Activated T-helper 17 cell treated with anti-CD3 and anti-CD28 coated beads, Interleukin-2, amount 50 U/mL, for 72 hours (primary cell): ENCODE data around the gene FNDC11. TPM values are rescaled to one million over a fixed set of nuclear protein-coding genes. Genes with fewer than 3 reads are reported as not detected.
A peak's percentile ranks its signal among the peaks of the same experiment; 100 is the strongest.

ENCODE experiments used
- ATAC-seq: fragments of 150-1000 bp; cut with Tn5 transposase; replicated peaks from 2 replicates; pipeline ENCODE4 v1.10.0; 2021; ENCODE audit warnings: mild to moderate bottlenecking, moderate library complexity
- H3K27ac Mint-ChIP-seq: one replicate; pipeline ENCODE4 v1.8.0; 2022; ENCODE audit warnings: mixed read lengths
- H3K27me3 Mint-ChIP-seq: one replicate; pipeline ENCODE4 v1.8.0; 2022; ENCODE audit warnings: mixed read lengths
- H3K36me3 Mint-ChIP-seq: one replicate; pipeline ENCODE4 v1.8.0; 2022; ENCODE audit warnings: low read depth, mild to moderate bottlenecking, mixed read lengths
- H3K4me1 Mint-ChIP-seq: one replicate; pipeline ENCODE4 v1.8.0; 2022; ENCODE audit warnings: mixed read lengths
- H3K4me3 Mint-ChIP-seq: one replicate; pipeline ENCODE4 v1.8.0; 2022; ENCODE audit warnings: mild to moderate bottlenecking, mixed read lengths
- H3K9me3 Mint-ChIP-seq: one replicate; pipeline ENCODE4 v1.8.0; 2022; ENCODE audit warnings: mixed read lengths
- total RNA-seq, 2 donors: library from RNA; stranded (reverse); gene quantifications; one replicate each; pipeline ENCODE4 v1.2.3, GENCODE V29; 2022

FNDC11 gene
- total RNA-seq, 2 donors from 2014 or later, result 0.40 TPM; not detected in 1

DNA sequence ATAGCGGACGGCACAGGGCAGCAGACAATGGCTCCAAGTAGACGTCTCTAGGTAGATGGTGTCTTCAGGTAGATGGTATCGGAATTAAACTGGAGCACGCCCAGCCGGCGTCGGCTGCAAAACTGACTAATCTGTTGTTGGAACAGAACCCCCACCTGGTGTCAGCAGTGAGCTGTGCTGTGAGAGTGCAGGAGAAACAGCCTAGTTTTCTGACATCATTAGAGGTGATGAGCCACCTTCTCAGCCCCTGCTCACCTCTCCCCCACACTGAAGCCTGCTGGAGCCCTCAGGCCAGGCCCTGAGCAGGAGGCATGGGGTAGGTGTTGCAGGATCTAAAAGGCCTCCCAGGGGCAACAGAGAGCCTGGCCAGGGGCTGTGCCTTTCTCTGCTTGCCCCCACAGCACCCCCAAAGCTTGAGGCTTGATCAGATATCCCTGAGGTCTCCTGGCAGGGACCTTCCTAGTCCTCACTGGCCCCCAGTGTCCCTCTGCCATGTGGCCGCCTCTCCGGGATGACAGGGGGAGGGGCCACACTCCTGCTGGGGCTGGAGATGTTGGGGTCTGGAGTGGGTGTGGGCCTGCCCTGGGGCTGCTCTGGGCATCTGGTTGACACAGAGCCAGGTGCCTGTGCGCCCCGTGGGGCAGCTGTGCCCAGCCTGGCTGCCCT is 27.0 kb downstream of the FNDC11 start:
- Mint-ChIP-seq H3K36me3 (no peaks in the 10 kb centered on the region), H3K4me1 (no peaks in the 10 kb centered on the region), H3K27ac (no peak overlapping the region), H3K9me3 (no peaks in the 10 kb centered on the region), H3K4me3 (no peak overlapping the region), H3K27me3 (peaks cover 3% of the 10 kb centered on the region)
- peak; percentile 97 for ATAC-seq

DNA sequence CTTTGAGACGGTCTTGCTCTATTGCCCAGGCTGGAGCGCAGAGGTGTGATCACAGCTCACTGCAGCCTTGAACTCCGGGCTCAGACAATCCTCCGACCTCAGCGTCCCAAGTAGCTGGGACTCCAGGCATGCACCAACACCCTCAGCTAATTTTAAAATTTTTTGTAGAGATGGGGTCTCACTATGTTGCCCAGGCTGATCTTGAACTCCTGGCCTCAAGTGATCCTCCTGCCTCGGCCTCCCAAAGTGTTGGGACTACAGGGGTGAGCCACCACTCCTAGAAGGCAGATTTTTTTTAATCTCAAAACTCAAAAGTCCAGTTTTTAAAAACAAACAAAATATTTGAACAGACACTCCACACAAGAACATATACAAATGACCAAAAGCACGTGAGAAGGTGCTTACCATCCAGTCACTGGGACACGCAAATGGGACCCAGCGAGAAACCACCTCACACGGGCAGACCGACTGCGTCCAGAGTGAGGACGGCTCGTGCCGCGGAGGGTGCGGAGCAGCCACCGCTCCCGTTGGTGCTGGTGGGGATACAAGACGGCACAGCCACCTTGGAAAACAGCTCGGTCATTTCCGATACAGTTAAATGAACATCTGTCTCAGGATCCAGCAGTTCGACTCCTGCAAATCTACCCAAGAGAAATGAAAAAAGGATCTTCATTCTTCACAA is 28.6 kb downstream of the FNDC11 start:
- ATAC-seq, result no peak
- no peaks in the 10 kb centered on the region for H3K4me1 Mint-ChIP-seq
- H3K4me3 Mint-ChIP-seq, result no peak overlapping the region
- H3K27ac Mint-ChIP-seq, result no peak overlapping the region
- no peaks in the 10 kb centered on the region for H3K36me3 Mint-ChIP-seq
- H3K27me3 Mint-ChIP-seq, result no peaks in the 10 kb centered on the region
- no peaks in the 10 kb centered on the region for H3K9me3 Mint-ChIP-seq

DNA sequence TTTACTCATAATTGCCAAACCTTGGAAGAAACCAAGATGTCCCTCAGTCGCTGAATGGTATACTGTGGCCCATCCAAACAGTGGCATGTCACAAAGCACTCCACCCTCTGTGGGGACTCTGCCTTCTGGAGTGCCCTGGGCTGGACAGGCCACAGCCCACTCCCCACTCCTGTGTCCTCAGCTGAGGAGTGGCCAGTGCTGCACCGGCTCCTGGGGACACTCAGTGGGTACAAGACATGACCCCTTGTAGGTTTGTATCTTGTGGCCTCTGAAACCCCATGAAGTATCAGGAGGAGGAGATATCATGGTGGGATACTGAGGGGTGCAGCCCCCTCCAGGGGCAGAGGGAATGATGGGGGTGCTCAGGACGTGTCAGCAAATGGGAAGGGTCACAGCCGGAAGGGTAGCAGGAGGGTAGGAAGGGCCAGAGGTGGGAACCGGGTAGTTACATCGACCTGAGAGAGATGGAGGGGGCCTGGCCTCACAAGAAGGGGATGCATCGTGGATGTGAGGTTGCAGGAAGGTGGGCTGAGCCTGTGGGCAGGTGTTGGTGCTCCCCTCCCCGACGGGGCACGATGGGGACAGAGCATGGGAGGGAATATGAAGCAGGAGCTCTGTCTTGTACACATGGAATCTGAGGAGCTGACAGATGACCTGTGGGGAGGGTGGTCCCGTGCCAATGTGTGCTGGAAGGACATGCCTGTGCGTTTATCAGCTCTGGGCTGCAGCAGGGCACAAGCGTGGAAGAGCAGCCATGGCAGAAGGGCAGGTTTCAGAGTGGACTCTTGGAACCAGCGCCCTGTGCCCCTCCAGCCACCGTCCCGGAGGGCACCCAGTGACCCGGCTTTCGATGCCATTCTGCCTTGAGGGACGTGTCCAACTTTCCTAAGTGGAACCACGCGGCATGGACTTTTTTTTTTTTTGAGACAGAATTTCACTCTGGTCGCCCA is 31.9 kb downstream of the FNDC11 start:
- no peaks in the 10 kb centered on the region for H3K9me3 Mint-ChIP-seq
- H3K4me3 Mint-ChIP-seq, result no peak overlapping the region
- H3K4me1 Mint-ChIP-seq, result peaks cover 3% of the 10 kb centered on the region
- H3K27ac Mint-ChIP-seq, result no peak overlapping the region
- peaks cover 24% of the 10 kb centered on the region for H3K36me3 Mint-ChIP-seq
- no peak for ATAC-seq
- H3K27me3 Mint-ChIP-seq, result no peaks in the 10 kb centered on the region

DNA sequence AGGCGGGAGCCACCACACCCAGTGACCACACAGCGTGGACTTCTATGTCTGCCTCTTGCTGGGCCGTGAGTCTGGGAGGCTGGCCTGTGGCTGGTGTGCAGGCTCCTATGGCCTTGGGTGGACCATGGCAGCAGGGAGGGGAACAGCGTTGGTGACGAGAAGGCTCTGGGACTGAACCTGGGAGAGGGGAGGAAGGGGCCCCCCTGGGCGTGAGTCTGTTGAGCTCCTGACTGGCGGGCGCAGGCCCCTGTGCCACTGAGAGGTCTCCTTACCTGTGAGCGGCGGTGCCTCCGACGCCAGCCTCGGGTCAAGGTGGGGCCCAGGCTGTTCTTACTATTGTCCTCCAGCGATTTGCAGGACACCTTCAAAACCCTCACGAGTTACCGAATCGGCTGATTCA is 32.8 kb downstream of the FNDC11 start:
- ATAC-seq, result no peak
- peaks cover 3% of the 10 kb centered on the region for H3K4me1 Mint-ChIP-seq
- no peak overlapping the region for H3K4me3 Mint-ChIP-seq
- no peaks in the 10 kb centered on the region for H3K27me3 Mint-ChIP-seq
- no peaks in the 10 kb centered on the region for H3K9me3 Mint-ChIP-seq
- H3K36me3 Mint-ChIP-seq, result peaks cover 33% of the 10 kb centered on the region
- no peak overlapping the region for H3K27ac Mint-ChIP-seq

- Mint-ChIP-seq H3K27ac (no peak overlapping the region), H3K27me3 (no peaks in the 10 kb centered on the region), H3K4me3 (no peak overlapping the region), H3K9me3 (no peaks in the 10 kb centered on the region), H3K36me3 (peaks cover 33% of the 10 kb centered on the region), H3K4me1 (peaks cover 3% of the 10 kb centered on the region)
- no peak for ATAC-seq
Observed at GRCh38 chr20:63587256-63587655, 33.3 kb downstream of the FNDC11 start.

DNA sequence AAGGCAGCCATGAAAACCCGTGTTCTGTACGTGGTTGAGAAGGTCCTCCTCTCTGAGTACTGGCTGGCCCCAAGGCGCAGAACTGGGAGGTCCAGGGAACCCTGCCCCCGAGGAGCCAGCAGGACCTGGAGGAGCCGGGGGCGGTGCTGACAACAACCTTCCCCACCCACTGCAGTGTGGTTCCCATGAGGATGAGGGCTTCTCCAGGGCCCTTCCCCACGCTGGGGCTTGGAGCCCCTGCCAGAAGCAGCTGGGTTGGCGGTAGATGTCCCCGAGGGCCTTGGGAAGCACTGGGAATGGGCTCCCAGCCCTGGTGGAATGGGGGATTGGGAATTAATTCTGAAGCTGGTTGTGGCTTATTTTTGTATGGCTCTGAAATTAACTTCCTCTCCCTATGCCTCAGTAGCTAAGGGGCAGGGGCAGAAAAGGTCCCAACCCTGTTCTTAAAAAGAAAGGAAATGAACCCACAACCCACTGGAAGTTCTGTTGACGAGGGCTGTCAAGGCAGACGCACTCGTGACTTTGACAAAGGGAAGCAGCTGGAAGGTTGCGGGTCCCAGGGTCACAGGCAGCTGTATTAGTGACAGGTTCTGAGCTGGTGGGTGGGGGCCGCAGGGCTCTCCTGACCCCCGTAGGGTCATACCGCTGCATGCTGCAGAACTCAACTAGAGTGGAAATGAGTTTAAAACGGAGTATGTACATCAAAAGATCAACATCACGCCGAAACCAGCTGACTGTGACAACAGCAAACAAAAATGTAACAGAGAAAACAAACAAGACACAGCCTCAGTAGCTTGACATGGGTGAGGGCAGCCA is 34.0 kb downstream of the FNDC11 start:
- Mint-ChIP-seq H3K27ac (no peak overlapping the region), H3K4me3 (no peak overlapping the region), H3K27me3 (no peaks in the 10 kb centered on the region), H3K9me3 (no peaks in the 10 kb centered on the region), H3K4me1 (peaks cover 3% of the 10 kb centered on the region), H3K36me3 (peaks cover 35% of the 10 kb centered on the region)
- ATAC-seq, result no peak

DNA sequence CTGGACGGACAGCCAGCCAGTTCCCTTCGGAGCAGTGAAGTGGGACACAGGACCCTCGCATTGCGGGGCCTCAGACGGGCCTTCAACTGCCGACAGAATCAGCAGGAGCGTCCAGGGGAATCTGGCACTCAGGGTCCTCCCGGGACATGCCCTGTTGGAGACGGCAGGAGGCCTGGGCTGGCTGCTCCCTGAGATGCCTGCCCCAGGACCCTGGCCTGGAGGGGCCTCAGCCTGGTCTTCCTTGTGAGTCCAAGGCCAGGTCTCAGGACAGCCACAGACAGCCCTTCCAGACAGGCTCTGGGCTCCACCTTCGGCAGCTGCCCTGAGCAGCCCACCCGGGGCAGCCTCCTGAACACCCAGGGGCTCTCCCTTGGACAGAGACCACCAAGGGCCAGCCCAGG is 34.7 kb downstream of the FNDC11 start:
- H3K4me1 Mint-ChIP-seq, result peaks cover 3% of the 10 kb centered on the region
- H3K36me3 Mint-ChIP-seq, result peaks cover 41% of the 10 kb centered on the region
- no peaks in the 10 kb centered on the region for H3K9me3 Mint-ChIP-seq
- no peak overlapping the region for H3K27ac Mint-ChIP-seq
- no peaks in the 10 kb centered on the region for H3K27me3 Mint-ChIP-seq
- H3K4me3 Mint-ChIP-seq, result no peak overlapping the region
- no peak for ATAC-seq

DNA sequence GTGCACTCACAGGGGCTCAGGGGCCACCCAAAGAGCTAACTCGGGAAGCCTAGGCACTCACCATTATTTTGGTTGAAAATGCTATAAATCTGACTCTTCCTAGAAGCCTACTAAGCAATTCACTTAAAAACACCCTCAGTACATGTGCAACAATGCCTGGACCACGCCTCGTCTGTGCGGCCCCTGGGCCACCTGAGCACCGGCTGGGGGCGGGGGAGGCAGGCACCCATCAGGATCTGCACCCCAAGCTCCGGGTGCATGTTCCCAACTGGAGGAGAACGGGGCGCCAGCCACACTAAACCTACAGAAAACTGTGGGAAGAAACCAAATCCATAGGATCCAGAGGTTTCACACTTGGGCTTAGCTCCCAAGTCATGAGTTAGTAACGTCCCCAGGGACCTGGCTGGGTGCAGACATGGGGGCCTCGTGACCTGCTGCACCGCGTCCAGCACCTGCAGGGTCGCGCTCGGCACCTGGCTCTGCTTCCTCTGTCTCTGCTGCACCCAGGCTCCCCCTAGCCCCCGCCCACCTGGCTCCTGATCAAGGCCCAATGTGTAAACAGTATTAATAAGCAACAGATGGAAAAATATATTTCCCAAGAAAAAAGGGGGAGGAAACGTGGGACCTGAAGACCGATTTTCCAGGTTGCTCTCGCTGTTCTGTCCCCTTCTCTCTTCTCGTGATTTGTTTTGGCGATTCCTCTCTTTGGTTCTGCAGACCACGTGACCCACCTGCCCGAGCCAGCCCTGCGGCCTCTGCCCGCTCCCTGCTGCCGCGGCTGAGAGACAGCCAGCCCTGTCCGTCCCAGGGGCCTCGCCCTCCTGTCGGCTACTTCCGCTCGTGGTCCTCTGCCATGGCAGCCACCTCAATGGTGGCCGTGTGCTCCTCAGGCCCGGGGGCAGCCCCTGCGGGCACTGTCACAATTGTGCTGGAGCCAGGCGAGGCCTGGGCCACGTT is 35.6 kb downstream of the FNDC11 start:
- Mint-ChIP-seq H3K36me3 (peaks cover 50% of the 10 kb centered on the region), H3K9me3 (no peaks in the 10 kb centered on the region), H3K27me3 (no peaks in the 10 kb centered on the region), H3K4me3 (no peak overlapping the region), H3K4me1 (peaks cover 3% of the 10 kb centered on the region), H3K27ac (no peak overlapping the region)
- no peak for ATAC-seq

- Mint-ChIP-seq H3K4me1 (peaks cover 3% of the 10 kb centered on the region), H3K27ac (no peak overlapping the region), H3K9me3 (no peaks in the 10 kb centered on the region), H3K36me3 (peaks cover 60% of the 10 kb centered on the region), H3K4me3 (no peak overlapping the region), H3K27me3 (no peaks in the 10 kb centered on the region)
- no peak for ATAC-seq
Observed at GRCh38 chr20:63590218-63591146, 36.5 kb downstream of the FNDC11 start.

DNA sequence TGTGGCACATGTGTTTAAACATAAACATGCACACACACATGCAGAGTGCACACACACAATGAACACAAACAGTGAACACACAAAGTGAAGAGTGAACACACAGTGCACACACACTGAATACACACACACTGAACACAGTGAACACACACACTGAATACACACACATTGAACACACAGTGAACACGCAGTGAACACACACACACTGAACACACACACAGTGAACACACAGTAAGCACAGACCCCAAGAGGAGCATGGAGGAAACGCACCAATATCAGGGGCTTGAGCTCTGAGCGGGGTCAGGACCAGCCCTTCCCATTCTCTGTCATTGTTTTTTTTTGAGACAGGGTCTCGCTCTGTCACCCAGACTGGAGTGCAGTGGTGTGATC is 37.2 kb downstream of the FNDC11 start:
- Mint-ChIP-seq H3K27me3 (no peaks in the 10 kb centered on the region), H3K4me1 (peaks cover 3% of the 10 kb centered on the region), H3K27ac (no peak overlapping the region), H3K36me3 (peaks cover 61% of the 10 kb centered on the region), H3K9me3 (no peaks in the 10 kb centered on the region), H3K4me3 (no peak overlapping the region)
- ATAC-seq, result no peak

DNA sequence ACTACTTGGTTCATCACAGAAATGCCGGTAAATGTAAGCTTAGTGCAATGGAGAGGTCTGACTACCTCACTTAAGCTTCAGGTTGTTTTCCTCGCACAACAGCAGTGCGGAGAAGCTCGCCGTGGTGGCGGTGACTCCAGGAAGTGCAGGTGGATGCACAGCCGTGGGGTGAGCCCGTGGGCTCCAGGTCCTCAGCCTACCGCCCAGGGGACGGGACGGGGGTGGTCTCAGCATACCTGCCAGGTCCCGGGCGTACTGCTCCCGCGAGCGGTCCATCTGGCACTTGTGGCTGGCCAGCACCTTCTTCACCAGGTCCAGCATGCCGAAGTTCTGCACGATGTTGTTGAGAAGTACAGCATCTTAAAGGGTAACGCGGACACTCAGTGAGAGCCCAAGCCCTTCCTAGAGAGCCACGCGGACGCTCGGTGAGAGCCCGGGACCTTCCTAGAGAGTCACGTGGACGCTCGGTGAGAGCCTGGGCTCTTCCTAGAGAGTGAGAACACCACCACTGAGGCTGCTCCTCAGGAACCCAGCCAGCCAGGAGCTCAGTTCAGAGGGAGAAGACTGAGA is 37.9 kb downstream of the FNDC11 start:
- no peak overlapping the region for H3K27ac Mint-ChIP-seq
- H3K36me3 Mint-ChIP-seq, result peaks cover 66% of the 10 kb centered on the region
- no peaks in the 10 kb centered on the region for H3K27me3 Mint-ChIP-seq
- no peak overlapping the region for H3K4me3 Mint-ChIP-seq
- H3K9me3 Mint-ChIP-seq, result no peaks in the 10 kb centered on the region
- ATAC-seq, result no peak
- H3K4me1 Mint-ChIP-seq, result peaks cover 3% of the 10 kb centered on the region

DNA sequence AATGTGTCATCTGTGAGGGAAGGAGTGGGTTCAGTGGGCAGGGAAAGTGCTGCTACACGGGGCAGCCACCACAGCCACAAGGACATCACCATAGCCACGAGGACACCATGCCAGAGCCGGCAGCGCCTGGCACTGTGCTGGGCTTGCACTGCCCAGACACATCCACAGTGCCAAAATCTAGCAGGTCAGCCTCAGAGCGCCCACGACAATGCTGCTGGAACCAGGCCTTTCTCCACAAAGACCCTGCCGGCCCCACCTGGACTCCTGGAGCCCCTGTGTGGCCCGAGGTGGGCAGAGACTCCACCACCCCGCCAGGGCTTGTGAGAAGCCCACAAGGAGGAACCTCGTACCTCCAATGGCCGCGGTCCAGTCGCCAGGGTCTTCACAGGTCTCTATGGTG is 38.7 kb downstream of the FNDC11 start:
- Mint-ChIP-seq H3K9me3 (no peaks in the 10 kb centered on the region), H3K36me3 (peaks cover 74% of the 10 kb centered on the region), H3K27ac (no peak overlapping the region), H3K27me3 (no peaks in the 10 kb centered on the region), H3K4me3 (no peak overlapping the region), H3K4me1 (peaks cover 3% of the 10 kb centered on the region)
- ATAC-seq, result no peak
